Uterus (tissue), 2 donors: ENCODE measurements around the gene FARP2.

Experiments used
- CTCF ChIP-seq, 4 experiments: fragments of 200-600 bp in 2 of 4; fragments of 450-650 bp in 2 of 4; sonication (generic) in 2 of 4; IDR thresholded peaks; one replicate each; pipeline ENCODE4 v1.5.1; 2016 to 2019; ENCODE audit warnings: antibody characterized with exemption in 4 of 4, mild to moderate bottlenecking in 2 of 4, moderate library complexity in 1 of 4
- POLR2A ChIP-seq, 2 donors: fragments of 450-650 bp; IDR thresholded peaks; one replicate each; pipeline ENCODE4 v1.6.1; 2016; ENCODE audit warnings: antibody characterized with exemption in 2 of 2, mild to moderate bottlenecking in 1 of 2, moderate library complexity in 1 of 2

- TF ChIP-seq CTCF (IDR thresholded peaks at IDR 0.05) (no peak), POLR2A (IDR thresholded peaks at IDR 0.05) (no peak)
Measured at GRCh38 chr2:241378816-241379215, 22.7 kb downstream of the FARP2 start.
